Measurements from ENCODE around the gene FEZ2.

GRCh38 chr2:36559221-36559942 lies 38.6 kb downstream of the FEZ2 start:
- no peak for TF ChIP-seq CTCF (IDR thresholded peaks at IDR 0.05)
- TF ChIP-seq POLR2A (IDR thresholded peaks at IDR 0.05), result no peak

Data from transverse colon (tissue), 3 donors.